Dermis microvascular lymphatic vessel endothelial cell (primary cell): ENCODE data around the gene CDC20. TPM values are rescaled to one million over a fixed set of nuclear protein-coding genes. Genes with fewer than 3 reads are reported as not detected.
"Not testable (repeated sequence)": the region's sequence is repeated elsewhere in the genome, so short reads cannot be mapped to it uniquely, and the experiment has no call there.

Experiments
- DNase-seq, 2 donors: peaks; one replicate each; pipeline versions ENCODE4 v3.0.0 to v3.0.0-alpha.2; 2010; ENCODE audit warnings: low read depth in 2 of 2
- total RNA-seq: library from RNA; depleted of rRNA; stranded (reverse); fragments of >200 nt; gene quantifications from 2 replicates; pipeline ENCODE4 v1.2.1, GENCODE V29; 2014

CDC20 gene
- total RNA-seq, 1 donor from 2014 or later: 53.7 TPM

- no peak for DNase-seq
Measured at GRCh38 chr1:43382027-43382779, 23.4 kb downstream of the CDC20 start.

GRCh38 chr1:43383449-43383848 lies 24.7 kb downstream of the CDC20 start:
- DNase-seq: peak in 1 of 2 donors; percentile 24

GRCh38 chr1:43386676-43387075 lies 27.9 kb downstream of the CDC20 start:
- no peak for DNase-seq

- no peak for DNase-seq
Measured at GRCh38 chr1:43387976-43388599, 29.3 kb downstream of the CDC20 start.

GRCh38 chr1:43388613-43389012 lies 29.8 kb downstream of the CDC20 start:
- no peak for DNase-seq

- DNase-seq: peak; percentile 94 to 97
Measured at GRCh38 chr1:43389326-43390313, 30.8 kb downstream of the CDC20 start, which contains the start of the genes MED8 and SZT2. Gene MED8, minus strand, starts transcription at chr1:43389800. Its CDS starts 36 bp downstream, at chr1:43389764. Gene SZT2, plus strand, starts transcription at chr1:43389899. Its CDS starts 70 bp downstream, at chr1:43389969.

GRCh38 chr1:43392702-43393101 lies 33.9 kb downstream of the CDC20 start:
- DNase-seq: no peak

- no peak for DNase-seq
Measured at GRCh38 chr1:43395523-43395922, 36.7 kb downstream of the CDC20 start.

- DNase-seq: no peak
Measured at GRCh38 chr1:43396059-43396458, 37.3 kb downstream of the CDC20 start.

- no peak for DNase-seq
Measured at GRCh38 chr1:43398227-43398626, 39.4 kb downstream of the CDC20 start.

- not testable (repeated sequence) for DNase-seq
Measured at GRCh38 chr1:43400441-43400840, 41.7 kb downstream of the CDC20 start.

GRCh38 chr1:43402089-43402865 lies 43.5 kb downstream of the CDC20 start:
- DNase-seq: peak in 1 of 2 donors; percentile 29

- no peak for DNase-seq
Measured at GRCh38 chr1:43404353-43404752, 45.6 kb downstream of the CDC20 start.

GRCh38 chr1:43405219-43405875 lies 46.6 kb downstream of the CDC20 start:
- no peak for DNase-seq

GRCh38 chr1:43405876-43406234 lies 47.1 kb downstream of the CDC20 start:
- no peak for DNase-seq

GRCh38 chr1:43410571-43410970 lies 51.8 kb downstream of the CDC20 start:
- DNase-seq: peak in 1 of 2 donors; percentile 17
